Gastroesophageal sphincter (tissue), 4 donors: ENCODE measurements around the gene LINC00237. TPM values are rescaled to one million over a fixed set of nuclear protein-coding genes. Genes with fewer than 3 reads are reported as not detected.

Experiments used
- ATAC-seq: fragments of 150-250 bp; one replicate; pipeline ENCODE4 v1.9.1; 2016; ENCODE audit warnings: mild to moderate bottlenecking, moderate library complexity
- H3K27ac ChIP-seq, 4 donors: fragments of 200-600 bp; sonication (generic) in 3 of 4; 1 replicate in 3 of 4; 2 replicates in 1 of 4; pipeline ENCODE4 v1.5.1; 2016 to 2019
- H3K27me3 ChIP-seq: fragments of 200-600 bp; sonication (generic); one replicate; pipeline ENCODE4 v1.5.1; 2019
- H3K36me3 ChIP-seq, 2 donors: fragments of 200-600 bp; sonication (generic); one replicate each; pipeline ENCODE4 v1.5.1; 2019; ENCODE audit warnings: control low read depth in 1 of 2
- H3K4me1 ChIP-seq, 3 donors: fragments of 200-600 bp; sonication (generic); 1 replicate in 2 of 3; 2 replicates in 1 of 3; pipeline ENCODE4 v1.5.1; 2016 to 2019; ENCODE audit warnings: control low read depth in 2 of 3
- H3K4me3 ChIP-seq, 2 donors: fragments of 200-600 bp; sonication (generic); one replicate each; pipeline ENCODE4 v1.5.1; 2019; ENCODE audit warnings: mild to moderate bottlenecking in 1 of 2, moderate library complexity in 1 of 2
- H3K9me3 ChIP-seq, 3 donors: fragments of 200-600 bp; sonication (generic); one replicate each; pipeline ENCODE4 v1.5.1; 2017 to 2019; ENCODE audit warnings: control low read depth in 2 of 3
- EP300 ChIP-seq: sonication (generic); formaldehyde crosslinking; IDR thresholded peaks from one replicate; pipeline ENCODE4 v1.6.1; 2017; ENCODE audit warnings: antibody characterized with exemption, mild to moderate bottlenecking
- POLR2A ChIP-seq, 2 donors: fragments of 450-650 bp; IDR thresholded peaks; one replicate each; pipeline ENCODE4 v1.6.1; 2017; ENCODE audit warnings: antibody characterized with exemption in 2 of 2, mild to moderate bottlenecking in 2 of 2, moderate library complexity in 1 of 2
- POLR2AphosphoS5 ChIP-seq: sonication (generic); formaldehyde crosslinking; IDR thresholded peaks from one replicate; pipeline ENCODE4 v1.6.1; 2017; ENCODE audit warnings: antibody characterized with exemption
- WGBS, 2 donors: methylation state at CpG; one replicate each; pipeline ENCODE4 v1.1.5; 2018; ENCODE audit warnings: low coverage in 1 of 2; 5-methylcytosine and 5-hydroxymethylcytosine counted together
- total RNA-seq, 4 donors: library from RNA; depleted of rRNA; stranded (reverse); fragments of >200 nt; gene quantifications; one replicate each; pipeline ENCODE4 v1.1.0, GENCODE V29; 2016
- TF ChIP-seq, protein P1 (sequence below), 4 experiments: fragments of 200-600 bp in 2 of 4; fragments of 450-650 bp in 2 of 4; sonication (generic) in 1 of 4; IDR thresholded peaks; one replicate each; pipeline ENCODE4 v1.5.1; 2017 to 2019; ENCODE audit warnings: antibody characterized with exemption in 4 of 4, mild to moderate bottlenecking in 2 of 4, moderate library complexity in 2 of 4

LINC00237 gene
- total RNA-seq, 4 donors from 2014 or later, result not detected

- Histone ChIP-seq H3K36me3 (no peaks in the 10 kb centered on the region), H3K4me3 (no peak overlapping the region), H3K9me3 (no peaks in the 10 kb centered on the region), H3K27me3 (peaks cover 47% of the 10 kb centered on the region), H3K27ac (no peak overlapping the region), H3K4me1 (peaks cover 0 to 6% (median 4%) of the 10 kb centered on the region in 3 donors)
- WGBS, 2 donors, result 78 to 86% methylated on average over 1 of the region's 1 CpG
- ATAC-seq, result no peak
- TF ChIP-seq, protein P1, sequence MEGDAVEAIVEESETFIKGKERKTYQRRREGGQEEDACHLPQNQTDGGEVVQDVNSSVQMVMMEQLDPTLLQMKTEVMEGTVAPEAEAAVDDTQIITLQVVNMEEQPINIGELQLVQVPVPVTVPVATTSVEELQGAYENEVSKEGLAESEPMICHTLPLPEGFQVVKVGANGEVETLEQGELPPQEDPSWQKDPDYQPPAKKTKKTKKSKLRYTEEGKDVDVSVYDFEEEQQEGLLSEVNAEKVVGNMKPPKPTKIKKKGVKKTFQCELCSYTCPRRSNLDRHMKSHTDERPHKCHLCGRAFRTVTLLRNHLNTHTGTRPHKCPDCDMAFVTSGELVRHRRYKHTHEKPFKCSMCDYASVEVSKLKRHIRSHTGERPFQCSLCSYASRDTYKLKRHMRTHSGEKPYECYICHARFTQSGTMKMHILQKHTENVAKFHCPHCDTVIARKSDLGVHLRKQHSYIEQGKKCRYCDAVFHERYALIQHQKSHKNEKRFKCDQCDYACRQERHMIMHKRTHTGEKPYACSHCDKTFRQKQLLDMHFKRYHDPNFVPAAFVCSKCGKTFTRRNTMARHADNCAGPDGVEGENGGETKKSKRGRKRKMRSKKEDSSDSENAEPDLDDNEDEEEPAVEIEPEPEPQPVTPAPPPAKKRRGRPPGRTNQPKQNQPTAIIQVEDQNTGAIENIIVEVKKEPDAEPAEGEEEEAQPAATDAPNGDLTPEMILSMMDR (IDR thresholded peaks at IDR 0.05), result no peak
- TF ChIP-seq POLR2A (IDR thresholded peaks at IDR 0.05) (no peak), POLR2AphosphoS5 (no peak), EP300 (no peak)
Measured at GRCh38 chr20:21110811-21111210, 4.7 kb upstream of the LINC00237 start.

DNA sequence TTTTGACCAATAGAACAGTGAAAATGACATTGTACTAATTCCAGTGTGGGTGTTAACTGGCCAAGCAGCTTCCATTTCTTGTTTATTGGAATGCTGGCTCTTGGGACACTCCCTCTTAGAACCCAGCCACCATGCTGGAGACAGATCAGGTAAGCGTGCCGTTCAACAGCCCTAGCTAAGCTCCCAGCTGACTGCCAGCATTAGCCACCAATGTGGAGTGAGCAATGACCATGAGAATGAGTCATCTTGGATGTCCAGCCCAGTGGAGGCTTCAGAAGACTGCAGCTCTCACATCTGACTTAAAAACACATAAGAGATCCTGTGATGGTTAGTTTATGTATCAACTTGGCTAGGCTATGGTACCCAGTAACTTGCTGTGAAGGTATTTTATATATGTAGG lies 3.0 kb upstream of the LINC00237 start:
- no peak for ATAC-seq
- TF ChIP-seq EP300, result no peak
- TF ChIP-seq POLR2A (IDR thresholded peaks at IDR 0.05), result no peak
- no peak for TF ChIP-seq POLR2AphosphoS5
- TF ChIP-seq, protein P1 (IDR thresholded peaks at IDR 0.05), result no peak
- no peaks in the 10 kb centered on the region for H3K36me3 ChIP-seq
- H3K4me1 ChIP-seq, result peaks cover 0 to 18% (median 11%) of the 10 kb centered on the region in 3 donors
- no peak overlapping the region for H3K4me3 ChIP-seq
- H3K9me3 ChIP-seq, result no peaks in the 10 kb centered on the region
- WGBS, 2 donors, result 40% methylated on average over 1 of the region's 2 CpGs; no CpG with 5 or more reads in 1 of the 2 donors
- H3K27me3 ChIP-seq, result peaks cover 64% of the 10 kb centered on the region
- no peak overlapping the region for H3K27ac ChIP-seq

DNA sequence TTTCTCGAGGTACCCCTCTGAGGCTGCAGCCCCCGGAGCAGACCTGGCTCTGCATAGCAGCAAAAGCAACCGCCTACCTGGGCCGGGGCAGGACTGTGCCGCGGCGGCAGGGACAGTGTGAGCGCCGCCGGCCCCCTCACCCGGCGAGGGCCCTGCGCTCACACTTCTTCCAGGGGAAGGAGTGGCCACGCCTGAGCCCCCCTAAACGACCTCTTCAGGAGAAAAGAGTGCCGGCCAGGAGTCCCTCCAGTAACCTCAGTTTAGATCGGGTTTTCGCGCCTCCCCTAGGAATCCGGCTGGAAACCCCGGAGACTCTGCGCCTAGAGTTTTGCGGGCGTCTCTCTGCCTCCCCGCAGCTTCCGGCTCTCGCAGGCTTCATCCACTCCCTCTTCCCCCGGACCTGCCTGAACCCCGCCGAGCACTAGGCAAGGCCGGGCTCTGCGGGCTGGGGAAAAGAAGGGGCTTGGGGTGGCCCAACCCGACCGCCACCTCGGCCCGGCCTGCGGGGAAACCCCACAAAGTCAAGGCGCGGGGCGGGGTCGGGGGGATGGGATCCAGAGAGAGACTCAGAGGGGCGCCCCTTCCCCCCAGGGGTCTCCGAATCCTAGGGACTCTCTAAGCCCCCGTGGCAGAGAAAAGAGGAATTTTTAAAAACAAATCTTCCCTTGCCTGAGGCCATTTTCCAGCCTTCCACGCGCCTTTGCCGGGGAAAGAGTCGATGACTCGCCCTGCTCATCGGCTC lies 558 bp downstream of the LINC00237 start:
- WGBS, 2 donors, result 0 to 15% methylated on average over 6 of the region's 50 CpGs
- peak; percentile 18 for ATAC-seq
- H3K36me3 ChIP-seq, result no peaks in the 10 kb centered on the region
- H3K4me3 ChIP-seq, result peak overlapping the region in 1 of 2 donors; percentile 19
- TF ChIP-seq EP300, result no peak
- TF ChIP-seq POLR2A (IDR thresholded peaks at IDR 0.05), result no peak
- TF ChIP-seq, protein P1 (IDR thresholded peaks at IDR 0.05), result no peak
- no peak for TF ChIP-seq POLR2AphosphoS5
- peaks cover 0 to 51% (median 27%) of the 10 kb centered on the region in 3 donors for H3K4me1 ChIP-seq
- H3K9me3 ChIP-seq, result no peaks in the 10 kb centered on the region
- H3K27me3 ChIP-seq, result peaks cover 93% of the 10 kb centered on the region
- no peak overlapping the region for H3K27ac ChIP-seq

DNA sequence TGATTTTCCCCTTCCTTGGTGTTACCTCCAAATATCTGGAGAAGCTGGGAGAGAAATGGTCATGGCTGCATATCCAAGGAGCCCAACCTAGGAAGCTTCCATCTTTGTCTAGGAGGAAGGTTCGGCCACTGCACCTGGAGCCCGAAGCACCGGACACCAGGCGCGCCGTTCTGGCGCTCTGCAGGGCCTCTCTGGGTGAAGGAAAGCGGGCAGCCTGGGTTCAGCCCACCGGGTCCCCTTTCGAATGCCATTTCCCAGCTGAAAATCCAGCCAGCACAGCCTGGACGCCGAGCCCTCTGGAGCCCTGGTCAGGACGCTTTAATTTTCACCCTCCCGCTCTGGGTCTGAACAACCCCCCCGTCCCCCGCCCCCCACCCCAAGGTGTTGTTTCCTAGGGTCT lies 1.2 kb downstream of the LINC00237 start:
- ATAC-seq, result no peak

More for the DNA sequence above, 1.2 kb downstream of the LINC00237 start:
- H3K27ac ChIP-seq, result no peak overlapping the region
- WGBS, 2 donors, result no CpG with 5 or more reads among the region's 16 CpGs
- H3K9me3 ChIP-seq, result no peaks in the 10 kb centered on the region
- no peak overlapping the region for H3K4me3 ChIP-seq
- peaks cover 100% of the 10 kb centered on the region for H3K27me3 ChIP-seq
- TF ChIP-seq EP300 (no peak), POLR2AphosphoS5 (no peak), POLR2A (IDR thresholded peaks at IDR 0.05) (no peak)
- TF ChIP-seq, protein P1 (IDR thresholded peaks at IDR 0.05), result no peak
- no peaks in the 10 kb centered on the region for H3K36me3 ChIP-seq
- peaks cover 0 to 58% (median 32%) of the 10 kb centered on the region in 3 donors for H3K4me1 ChIP-seq
